Measurements from ENCODE around the gene CDH4. TPM values are rescaled to one million over a fixed set of nuclear protein-coding genes. Genes with fewer than 3 reads are reported as not detected.

Gene CDH4
- total RNA-seq, 4 donors from 2014 or later, result not detected

DNA sequence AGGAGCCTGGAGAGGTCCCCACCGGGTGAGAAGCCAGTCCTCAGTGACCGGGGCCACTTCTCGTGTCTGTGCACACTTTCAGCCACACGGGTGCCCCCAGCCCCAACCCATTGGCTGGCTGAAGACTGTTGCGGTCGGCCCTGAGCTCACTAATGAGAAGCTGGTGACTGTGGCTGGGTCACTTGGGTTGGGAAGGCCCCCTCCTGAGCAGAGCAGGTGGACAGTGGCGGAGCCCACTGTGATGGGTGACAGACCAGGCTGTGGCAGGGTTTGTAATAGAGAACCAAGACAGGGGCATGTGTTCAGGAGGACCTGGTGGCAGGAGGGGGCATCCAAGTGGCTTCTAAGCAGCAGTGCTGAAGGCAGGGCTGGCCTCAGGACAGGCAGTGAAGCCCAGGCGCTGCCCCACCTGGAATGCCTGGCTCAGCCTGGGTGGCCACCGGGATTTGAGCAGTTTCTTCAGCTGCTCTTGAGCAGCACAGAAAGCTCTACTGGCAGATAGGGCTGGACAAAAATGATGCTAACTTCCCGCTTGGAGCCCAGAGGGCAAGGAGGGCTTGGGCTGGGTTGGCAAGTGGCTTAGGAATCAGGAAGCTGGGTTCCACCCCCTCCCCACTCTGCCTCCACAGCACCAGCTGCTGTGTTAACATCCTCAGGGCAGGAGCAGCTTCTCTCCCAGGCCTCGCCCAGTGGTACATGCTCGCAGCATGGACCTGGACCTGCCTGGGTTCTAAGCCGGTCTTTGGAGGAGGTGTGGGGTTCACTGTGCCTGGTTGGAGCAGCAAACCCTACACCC lies 256.4 kb downstream of the CDH4 start:
- H3K27ac ChIP-seq, result no peak overlapping the region
- TF ChIP-seq POLR2A (IDR thresholded peaks at IDR 0.05), result no peak
- no peak for TF ChIP-seq EP300 (IDR thresholded peaks at IDR 0.05; ENCODE audit: low read depth)
- no peak for TF ChIP-seq POLR2AphosphoS5 (IDR thresholded peaks at IDR 0.05)
- TF ChIP-seq, protein P1, sequence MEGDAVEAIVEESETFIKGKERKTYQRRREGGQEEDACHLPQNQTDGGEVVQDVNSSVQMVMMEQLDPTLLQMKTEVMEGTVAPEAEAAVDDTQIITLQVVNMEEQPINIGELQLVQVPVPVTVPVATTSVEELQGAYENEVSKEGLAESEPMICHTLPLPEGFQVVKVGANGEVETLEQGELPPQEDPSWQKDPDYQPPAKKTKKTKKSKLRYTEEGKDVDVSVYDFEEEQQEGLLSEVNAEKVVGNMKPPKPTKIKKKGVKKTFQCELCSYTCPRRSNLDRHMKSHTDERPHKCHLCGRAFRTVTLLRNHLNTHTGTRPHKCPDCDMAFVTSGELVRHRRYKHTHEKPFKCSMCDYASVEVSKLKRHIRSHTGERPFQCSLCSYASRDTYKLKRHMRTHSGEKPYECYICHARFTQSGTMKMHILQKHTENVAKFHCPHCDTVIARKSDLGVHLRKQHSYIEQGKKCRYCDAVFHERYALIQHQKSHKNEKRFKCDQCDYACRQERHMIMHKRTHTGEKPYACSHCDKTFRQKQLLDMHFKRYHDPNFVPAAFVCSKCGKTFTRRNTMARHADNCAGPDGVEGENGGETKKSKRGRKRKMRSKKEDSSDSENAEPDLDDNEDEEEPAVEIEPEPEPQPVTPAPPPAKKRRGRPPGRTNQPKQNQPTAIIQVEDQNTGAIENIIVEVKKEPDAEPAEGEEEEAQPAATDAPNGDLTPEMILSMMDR (IDR thresholded peaks at IDR 0.05), result no peak
- H3K36me3 ChIP-seq, result no peaks in the 10 kb centered on the region
- no peaks in the 10 kb centered on the region for H3K4me1 ChIP-seq
- H3K9me3 ChIP-seq, result no peaks in the 10 kb centered on the region
- DNase-seq, result no peak
- WGBS, 2 donors (ENCODE audit: low coverage in 1 of 2), result 87% methylated on average over 13 of the region's 13 CpGs; no CpG with 5 or more reads in 1 of the 2 donors
- no peaks in the 10 kb centered on the region for H3K27me3 ChIP-seq
- intact Hi-C loops (cut with DNase I; ENCODE audit: low total_unique reads), result no loop called here
- no peak overlapping the region for H3K4me3 ChIP-seq
- in situ Hi-C loops (cut with MboI; ENCODE audit: low pct_ligation_motif_present in 1 of 4, low pct_unique_long_range_greater_than_20kb in 1 of 4, low sequenced_read_pairs in 3 of 4), result no loop called here

GRCh38 chr20:61510778-61511330 lies 258.8 kb downstream of the CDH4 start:
- in situ Hi-C loops (cut with MboI; ENCODE audit: low pct_ligation_motif_present in 1 of 4, low pct_unique_long_range_greater_than_20kb in 1 of 4, low sequenced_read_pairs in 3 of 4) (no loop called here), intact Hi-C loops (cut with DNase I; ENCODE audit: low total_unique reads) (no loop called here)
- no peak for DNase-seq
- Histone ChIP-seq H3K4me3 (no peak overlapping the region), H3K27ac (no peak overlapping the region), H3K9me3 (no peaks in the 10 kb centered on the region), H3K27me3 (peaks cover 7% of the 10 kb centered on the region), H3K4me1 (no peaks in the 10 kb centered on the region), H3K36me3 (no peaks in the 10 kb centered on the region)
- 38 to 81% methylated on average over 1 to 7 of the region's 7 CpGs for WGBS, 2 donors (ENCODE audit: low coverage in 1 of 2)
- TF ChIP-seq, protein P1 (IDR thresholded peaks at IDR 0.05), result no peak
- no peak for TF ChIP-seq EP300 (IDR thresholded peaks at IDR 0.05; ENCODE audit: low read depth)
- no peak for TF ChIP-seq POLR2A (IDR thresholded peaks at IDR 0.05)
- TF ChIP-seq POLR2AphosphoS5 (IDR thresholded peaks at IDR 0.05), result no peak

- WGBS, 2 donors (ENCODE audit: low coverage in 1 of 2), result 74 to 88% methylated on average over 6 to 11 of the region's 11 CpGs
- Histone ChIP-seq H3K27me3 (peaks cover 7% of the 10 kb centered on the region), H3K4me3 (no peak overlapping the region), H3K27ac (no peak overlapping the region), H3K4me1 (no peaks in the 10 kb centered on the region), H3K9me3 (no peaks in the 10 kb centered on the region), H3K36me3 (no peaks in the 10 kb centered on the region)
- in situ Hi-C loops (cut with MboI; ENCODE audit: low pct_ligation_motif_present in 1 of 4, low pct_unique_long_range_greater_than_20kb in 1 of 4, low sequenced_read_pairs in 3 of 4), result no loop called here
- TF ChIP-seq POLR2A (IDR thresholded peaks at IDR 0.05), result no peak
- TF ChIP-seq POLR2AphosphoS5 (IDR thresholded peaks at IDR 0.05), result no peak
- no peak for TF ChIP-seq EP300 (IDR thresholded peaks at IDR 0.05; ENCODE audit: low read depth)
- TF ChIP-seq, protein P1 (IDR thresholded peaks at IDR 0.05), result no peak
- intact Hi-C loops (cut with DNase I; ENCODE audit: low total_unique reads), result no loop called here
- DNase-seq, result no peak
These were observed 260.4 kb downstream of the CDH4 start for GRCh38 chr20:61512475-61512874.

DNA sequence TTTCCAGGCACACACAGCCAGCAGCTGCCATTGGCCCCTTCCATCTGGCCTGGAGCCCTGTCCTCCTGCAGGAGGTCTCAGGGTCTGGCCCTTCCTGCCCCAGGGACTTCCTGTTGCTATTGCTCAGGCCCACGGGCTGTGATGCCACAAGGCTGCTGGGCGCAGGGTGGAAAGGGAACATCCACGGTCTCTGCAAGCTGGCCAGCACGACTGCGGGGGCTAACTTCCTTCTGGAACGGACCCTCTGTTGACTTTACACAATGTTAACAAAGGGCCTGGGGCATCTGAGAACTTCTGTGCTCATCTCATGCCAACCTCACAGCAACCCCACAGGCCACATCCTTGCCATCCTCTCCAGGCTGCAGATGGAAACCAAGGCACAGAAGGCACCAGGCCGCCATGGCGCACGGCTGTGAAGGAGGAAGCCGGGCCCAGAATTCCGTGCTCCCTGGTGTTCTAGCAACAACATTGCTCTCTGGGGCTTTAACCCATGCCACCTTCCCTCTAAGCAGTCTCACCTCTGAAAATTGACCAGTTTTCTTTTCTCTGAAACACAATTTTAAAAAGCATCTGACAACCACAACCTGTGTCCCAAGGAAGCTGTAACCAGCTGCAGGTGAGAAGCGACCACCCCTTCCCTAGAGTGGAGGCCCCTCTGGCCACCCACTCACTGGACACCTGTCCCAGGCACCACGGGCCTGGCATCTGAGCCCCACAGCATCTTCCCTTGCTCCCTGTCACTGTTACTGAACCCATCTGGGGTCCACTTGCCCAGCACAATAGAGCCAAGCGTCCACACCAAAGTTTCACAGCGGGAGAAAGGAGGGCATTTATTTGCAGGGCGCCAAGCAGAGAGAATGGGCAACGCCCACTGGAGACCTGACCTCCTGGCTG lies 261.3 kb downstream of the CDH4 start:
- no peak for DNase-seq
- Histone ChIP-seq H3K36me3 (no peaks in the 10 kb centered on the region), H3K27me3 (peaks cover 7% of the 10 kb centered on the region), H3K4me3 (no peak overlapping the region), H3K27ac (no peak overlapping the region), H3K9me3 (no peaks in the 10 kb centered on the region), H3K4me1 (no peaks in the 10 kb centered on the region)
- 78% methylated on average over 17 of the region's 17 CpGs; no CpG with 5 or more reads in 1 of the 2 donors for WGBS, 2 donors (ENCODE audit: low coverage in 1 of 2)
- in situ Hi-C loops (cut with MboI; ENCODE audit: low pct_ligation_motif_present in 1 of 4, low pct_unique_long_range_greater_than_20kb in 1 of 4, low sequenced_read_pairs in 3 of 4) (no loop called here), intact Hi-C loops (cut with DNase I; ENCODE audit: low total_unique reads) (no loop called here)
- TF ChIP-seq EP300 (IDR thresholded peaks at IDR 0.05; ENCODE audit: low read depth), result no peak
- TF ChIP-seq, protein P1 (IDR thresholded peaks at IDR 0.05), result no peak
- TF ChIP-seq POLR2A (IDR thresholded peaks at IDR 0.05), result no peak
- TF ChIP-seq POLR2AphosphoS5 (IDR thresholded peaks at IDR 0.05), result no peak
